B cell (primary cell): ENCODE data around the gene NEUROG3. TPM values are rescaled to one million over a fixed set of nuclear protein-coding genes. Genes with fewer than 3 reads are reported as not detected.

Experiments
- ATAC-seq: fragments of 200-7000 bp; cut with Tn5 transposase; one replicate; pipeline ENCODE4 v1.10.0; 2021; ENCODE audit warnings: low read depth, mild to moderate bottlenecking, moderate number of reproducible peaks, moderate library complexity
- CTCF ChIA-PET: fragments of 350-600 bp; sonication (Branson Sonifier 250); formaldehyde crosslinking; loops from one replicate; lab custom pipeline; 2021; ENCODE audit warnings: antibody characterized with exemption, inconsistent platforms; lab: Charles Lee
- POLR2A ChIA-PET: fragments of 350-600 bp; sonication (Branson Sonifier 250); formaldehyde crosslinking; loops from one replicate; lab custom pipeline; 2021; ENCODE audit warnings: antibody characterized with exemption; lab: Charles Lee
- DNase-seq: peaks from one replicate; pipeline ENCODE4 v3.0.0; 2013
- H2AFZ ChIP-seq: 2 replicates; pipeline ENCODE4 v1.6.1; 2012; ENCODE audit warnings: mild to moderate bottlenecking, low read depth, low read length; ENCODE audit not compliant: insufficient read depth, poor library complexity, severe bottlenecking
- H3K27ac ChIP-seq, 2 donors: 1 replicate in 1 of 2; 2 replicates in 1 of 2; pipeline ENCODE4 v1.5.1; 2012 to 2013; ENCODE audit warnings: low read length in 2 of 2, mild to moderate bottlenecking in 2 of 2, moderate library complexity in 1 of 2
- H3K27me3 ChIP-seq, 4 experiments: fragments of 200-600 bp in 1 of 4; sonication (generic) in 1 of 4; replicated peaks in 1 of 4; 1 replicate in 2 of 4; 2 replicates in 2 of 4; pipeline versions ENCODE4 v1.6.1 to v1.7.0; 2013 to 2016; ENCODE audit warnings: low read length in 3 of 4, mild to moderate bottlenecking in 2 of 4, mixed read lengths in 1 of 4, moderate library complexity in 1 of 4; ENCODE audit not compliant: insufficient read depth in 4 of 4, control insufficient read depth in 3 of 4; ENCODE audit errors: control extremely low read depth in 1 of 4
- H3K36me3 ChIP-seq, 2 experiments: replicated peaks in 1 of 2; 1 replicate in 1 of 2; 2 replicates in 1 of 2; pipeline versions ENCODE4 v1.6.1 to v1.7.1; 2013; ENCODE audit warnings: low read length in 1 of 2; ENCODE audit not compliant: insufficient read depth in 2 of 2, control insufficient read depth in 1 of 2; ENCODE audit errors: control extremely low read depth in 1 of 2, extremely low read depth in 1 of 2
- H3K4me1 ChIP-seq, 2 donors: fragments of 200-600 bp in 1 of 2; sonication (generic) in 1 of 2; 1 replicate in 1 of 2; 2 replicates in 1 of 2; pipeline versions ENCODE4 v1.5.1 to v1.6.1; 2013 to 2017; ENCODE audit warnings: low read length in 2 of 2; ENCODE audit not compliant: control insufficient read depth in 2 of 2, insufficient read depth in 2 of 2
- H3K4me2 ChIP-seq: replicated peaks from 2 replicates; pipeline ENCODE3; 2012; ENCODE audit warnings: mild to moderate bottlenecking, low read depth, low read length; ENCODE audit not compliant: poor library complexity, severe bottlenecking
- H3K4me3 ChIP-seq, 5 experiments: fragments of 200-600 bp in 1 of 5; sonication (generic) in 1 of 5; 1 replicate in 3 of 5; 2 replicates in 2 of 5; pipeline versions ENCODE4 v1.5.1 to v1.7.0; 2011 to 2016; ENCODE audit warnings: low read length in 4 of 5, mild to moderate bottlenecking in 4 of 5, low read depth in 2 of 5, control low read depth in 1 of 5, moderate library complexity in 1 of 5; ENCODE audit not compliant: insufficient read depth in 1 of 5; ENCODE audit errors: control extremely low read depth in 1 of 5, extremely low read depth in 1 of 5
- H3K79me2 ChIP-seq: fragments of 200-600 bp; sonication (generic); one replicate; pipeline ENCODE4 v1.6.0; 2016; ENCODE audit warnings: low read length; ENCODE audit not compliant: control insufficient read depth, insufficient read depth
- H3K9ac ChIP-seq: fragments of 200-600 bp; sonication (generic); 2 replicates; pipeline ENCODE4 v1.6.1; 2017; ENCODE audit warnings: mild to moderate bottlenecking, low read length, moderate library complexity
- H3K9me3 ChIP-seq, 3 donors: one replicate each; pipeline versions ENCODE4 v1.6.1 to v1.7.1; 2013; ENCODE audit warnings: low read length in 2 of 3; ENCODE audit not compliant: control insufficient read depth in 2 of 3, insufficient read depth in 1 of 3; ENCODE audit errors: control extremely low read depth in 1 of 3
- H4K20me1 ChIP-seq: 2 replicates; pipeline ENCODE4 v1.6.0; 2012; ENCODE audit warnings: mild to moderate bottlenecking, low read length; ENCODE audit not compliant: insufficient read depth, control insufficient read depth, poor library complexity, severe bottlenecking
- H3K27ac Mint-ChIP-seq: one replicate; pipeline ENCODE4 v1.8.0; 2021; ENCODE audit warnings: mixed read lengths
- H3K27me3 Mint-ChIP-seq: one replicate; pipeline ENCODE4 v1.8.0; 2021; ENCODE audit warnings: mixed read lengths
- H3K4me1 Mint-ChIP-seq: one replicate; pipeline ENCODE4 v1.8.0; 2021; ENCODE audit warnings: mixed read lengths
- H3K4me3 Mint-ChIP-seq: one replicate; pipeline ENCODE4 v1.8.0; 2021; ENCODE audit warnings: mixed read lengths
- H3K9me3 Mint-ChIP-seq: one replicate; pipeline ENCODE4 v1.8.0; 2022; ENCODE audit warnings: mixed read lengths; ENCODE audit not compliant: insufficient read depth
- EZH2 ChIP-seq: IDR thresholded peaks from 2 replicates; pipeline ENCODE4 v1.6.1; 2012; ENCODE audit warnings: borderline replicate concordance, low read depth, mild to moderate bottlenecking, moderate library complexity, low read length; ENCODE audit not compliant: insufficient read depth, poor library complexity, severe bottlenecking
- WGBS: methylation state at CpG from one replicate; pipeline ENCODE4 v1.1.5; 2013; ENCODE audit warnings: missing lambda C conversion rate; ENCODE audit not compliant: insufficient coverage; 5-methylcytosine and 5-hydroxymethylcytosine counted together
- intact Hi-C: fragments of 100-400 bp; cut with micrococcal nuclease; formaldehyde crosslinking; loops from one replicate; pipeline ENCODE4 v1.10.0; 2022
- polyA plus RNA-seq: library from polyadenylated mRNA; depleted of rRNA; stranded (reverse); fragments of >200 nt; gene quantifications from 2 replicates; pipeline ENCODE4 v1.2.3, GENCODE V29; 2012
- total RNA-seq, 2 donors: library from RNA; stranded (reverse); fragments of 120-200 nt in 1 of 2; gene quantifications; 1 replicate in 1 of 2; 2 replicates in 1 of 2; pipeline versions ENCODE4 v1.2.3 to v1.2.4, GENCODE V29; 2013 to 2022
- TF ChIP-seq, protein P1 (sequence below): fragments of 200-600 bp; IDR thresholded peaks from one replicate; pipeline ENCODE4 v1.8.0; 2022; ENCODE audit warnings: antibody characterized with exemption, mild to moderate bottlenecking

Gene NEUROG3
- total and polyA plus RNA-seq, 2 donors (not counting 1 experiment from before 2014, with no cell fraction given), result not detected

DNA sequence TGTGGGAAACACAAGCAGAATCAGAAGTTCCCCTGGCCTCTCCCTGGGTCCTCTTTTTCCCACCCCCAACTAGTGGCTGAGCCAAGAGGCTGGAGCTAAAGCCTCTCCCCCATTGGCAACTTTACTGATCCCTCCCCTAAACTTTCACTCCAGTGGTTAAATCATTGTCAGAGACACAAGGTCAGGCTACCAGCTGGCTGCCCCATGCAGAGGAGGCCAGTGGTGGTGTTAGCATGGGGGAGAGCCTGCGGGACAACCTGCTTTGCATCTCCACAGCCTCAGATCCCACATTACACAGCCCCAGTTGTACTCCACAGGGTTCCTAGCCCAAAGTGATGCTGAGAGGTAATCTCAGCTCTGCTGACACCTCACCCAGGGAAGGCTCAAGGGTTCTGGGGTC is 21.0 kb downstream of the NEUROG3 start:
- CTCF ChIA-PET, result no interaction called here
- H3K27ac ChIP-seq, result no peak overlapping the region

GRCh38 chr10:69549959-69550358 is 23.3 kb downstream of the NEUROG3 start:
- no peak overlapping the region for H3K4me3 ChIP-seq
- H3K4me1 ChIP-seq, result no peaks in the 10 kb centered on the region
- no peak overlapping the region for H3K27ac ChIP-seq
- peaks cover 0 to 15% (median 0%) of the 10 kb centered on the region in 4 experiments for H3K27me3 ChIP-seq
- peaks cover 37% of the 10 kb centered on the region for H3K27me3 Mint-ChIP-seq
- no peaks in the 10 kb centered on the region for H3K79me2 ChIP-seq
- TF ChIP-seq EZH2, result no peak
- TF ChIP-seq, protein P1, sequence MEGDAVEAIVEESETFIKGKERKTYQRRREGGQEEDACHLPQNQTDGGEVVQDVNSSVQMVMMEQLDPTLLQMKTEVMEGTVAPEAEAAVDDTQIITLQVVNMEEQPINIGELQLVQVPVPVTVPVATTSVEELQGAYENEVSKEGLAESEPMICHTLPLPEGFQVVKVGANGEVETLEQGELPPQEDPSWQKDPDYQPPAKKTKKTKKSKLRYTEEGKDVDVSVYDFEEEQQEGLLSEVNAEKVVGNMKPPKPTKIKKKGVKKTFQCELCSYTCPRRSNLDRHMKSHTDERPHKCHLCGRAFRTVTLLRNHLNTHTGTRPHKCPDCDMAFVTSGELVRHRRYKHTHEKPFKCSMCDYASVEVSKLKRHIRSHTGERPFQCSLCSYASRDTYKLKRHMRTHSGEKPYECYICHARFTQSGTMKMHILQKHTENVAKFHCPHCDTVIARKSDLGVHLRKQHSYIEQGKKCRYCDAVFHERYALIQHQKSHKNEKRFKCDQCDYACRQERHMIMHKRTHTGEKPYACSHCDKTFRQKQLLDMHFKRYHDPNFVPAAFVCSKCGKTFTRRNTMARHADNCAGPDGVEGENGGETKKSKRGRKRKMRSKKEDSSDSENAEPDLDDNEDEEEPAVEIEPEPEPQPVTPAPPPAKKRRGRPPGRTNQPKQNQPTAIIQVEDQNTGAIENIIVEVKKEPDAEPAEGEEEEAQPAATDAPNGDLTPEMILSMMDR, result no peak
- no peaks in the 10 kb centered on the region for H3K36me3 ChIP-seq
- no peak overlapping the region for H3K4me2 ChIP-seq
- no peak for DNase-seq
- intact Hi-C loops, result no loop called here
- no peaks in the 10 kb centered on the region for H3K4me1 Mint-ChIP-seq
- H3K9me3 Mint-ChIP-seq, result peaks cover 15% of the 10 kb centered on the region
- no peak overlapping the region for H3K27ac Mint-ChIP-seq
- no peak for ATAC-seq
- no peaks in the 10 kb centered on the region for H4K20me1 ChIP-seq
- ChIA-PET CTCF (no interaction called here), POLR2A (no interaction called here)
- no peak overlapping the region for H3K9ac ChIP-seq
- H3K4me3 Mint-ChIP-seq, result no peak overlapping the region
- no peak overlapping the region for H2AFZ ChIP-seq
- peaks cover 0 to 26% (median 17%) of the 10 kb centered on the region in 3 donors for H3K9me3 ChIP-seq

More for the DNA sequence above, 21.0 kb downstream of the NEUROG3 start:
- no peaks in the 10 kb centered on the region for H3K4me1 Mint-ChIP-seq
- H3K4me2 ChIP-seq, result no peak overlapping the region
- no peak overlapping the region for H3K9ac ChIP-seq
- TF ChIP-seq, protein P1, result no peak
- no peak for TF ChIP-seq EZH2
- no peak overlapping the region for H3K27ac Mint-ChIP-seq
- H3K9me3 ChIP-seq, result peaks cover 0 to 26% (median 17%) of the 10 kb centered on the region in 3 donors
- DNase-seq, result no peak
- POLR2A ChIA-PET, result no interaction called here
- no peak overlapping the region for H3K4me3 ChIP-seq
- H3K27me3 Mint-ChIP-seq, result peaks cover 41% of the 10 kb centered on the region
- H4K20me1 ChIP-seq, result no peaks in the 10 kb centered on the region
- H3K4me3 Mint-ChIP-seq, result no peak overlapping the region
- ATAC-seq, result no peak
- no peak overlapping the region for H2AFZ ChIP-seq
- peaks cover 0 to 13% (median 0%) of the 10 kb centered on the region in 4 experiments for H3K27me3 ChIP-seq
- WGBS, result no CpG with 5 or more reads among the region's 1 CpG
- no peaks in the 10 kb centered on the region for H3K79me2 ChIP-seq
- intact Hi-C loops, result no loop called here
- no peaks in the 10 kb centered on the region for H3K36me3 ChIP-seq
- H3K9me3 Mint-ChIP-seq, result peaks cover 15% of the 10 kb centered on the region
- H3K4me1 ChIP-seq, result no peaks in the 10 kb centered on the region
